ENCODE data around the gene AGBL2. TPM values are rescaled to one million over a fixed set of nuclear protein-coding genes. Genes with fewer than 3 reads are reported as not detected.

AGBL2 gene
- polyA plus RNA-seq (2012; ENCODE audit: insufficient read length, low read depth), result 0.21 TPM

GRCh38 chr11:47715082-47715669 lies at the start of gene AGBL2:
AGBL2 (minus strand) TSS chr11:47715369; CDS start chr11:47714650, 719 bp downstream.
- TF ChIP-seq POLR2AphosphoS5 (IDR thresholded peaks at IDR 0.05; ENCODE audit: low read depth, low read length), result 0 out of 2 replicates have a peak, but pooled peaks have one; percentile 55
- no peak for TF ChIP-seq SIN3A (IDR thresholded peaks at IDR 0.05; ENCODE audit: borderline replicate concordance, insufficient read depth, low read length)
- TF ChIP-seq REST (IDR thresholded peaks at IDR 0.05; ENCODE audit: insufficient read depth in 1 of 2, low read depth in 2 of 2, low read length in 2 of 2), result no peak
- no peak for TF ChIP-seq FOXP2 (optimal IDR thresholded peaks at IDR 0.05; ENCODE audit: borderline replicate concordance, extremely low read depth, extremely low read length, insufficient read depth)

GRCh38 chr11:47756208-47756607 lies 41.0 kb upstream of the AGBL2 start:
- TF ChIP-seq FOXP2 (optimal IDR thresholded peaks at IDR 0.05; ENCODE audit: borderline replicate concordance, extremely low read depth, extremely low read length, insufficient read depth) (no peak), SIN3A (IDR thresholded peaks at IDR 0.05; ENCODE audit: borderline replicate concordance, insufficient read depth, low read length) (no peak), POLR2AphosphoS5 (IDR thresholded peaks at IDR 0.05; ENCODE audit: low read depth, low read length) (no peak), REST (IDR thresholded peaks at IDR 0.05; ENCODE audit: insufficient read depth in 1 of 2, low read depth in 2 of 2, low read length in 2 of 2) (no peak), TAF1 (IDR thresholded peaks at IDR 0.05; ENCODE audit: borderline replicate concordance, insufficient read depth, low read length) (no peak)

GRCh38 chr11:47750725-47751124 lies 35.6 kb upstream of the AGBL2 start:
- TF ChIP-seq TAF1 (IDR thresholded peaks at IDR 0.05; ENCODE audit: borderline replicate concordance, insufficient read depth, low read length) (no peak), POLR2AphosphoS5 (IDR thresholded peaks at IDR 0.05; ENCODE audit: low read depth, low read length) (no peak), REST (IDR thresholded peaks at IDR 0.05; ENCODE audit: insufficient read depth in 1 of 2, low read depth in 2 of 2, low read length in 2 of 2) (no peak), SIN3A (IDR thresholded peaks at IDR 0.05; ENCODE audit: borderline replicate concordance, insufficient read depth, low read length) (no peak), FOXP2 (optimal IDR thresholded peaks at IDR 0.05; ENCODE audit: borderline replicate concordance, extremely low read depth, extremely low read length, insufficient read depth) (no peak)

- no peak for TF ChIP-seq POLR2AphosphoS5 (IDR thresholded peaks at IDR 0.05; ENCODE audit: low read depth, low read length)
- no peak for TF ChIP-seq FOXP2 (optimal IDR thresholded peaks at IDR 0.05; ENCODE audit: borderline replicate concordance, extremely low read depth, extremely low read length, insufficient read depth)
- TF ChIP-seq REST (IDR thresholded peaks at IDR 0.05; ENCODE audit: insufficient read depth in 1 of 2, low read depth in 2 of 2, low read length in 2 of 2), result no peak
- TF ChIP-seq TAF1 (IDR thresholded peaks at IDR 0.05; ENCODE audit: borderline replicate concordance, insufficient read depth, low read length), result no peak
- TF ChIP-seq SIN3A (IDR thresholded peaks at IDR 0.05; ENCODE audit: borderline replicate concordance, insufficient read depth, low read length), result no peak
These were observed 17.1 kb upstream of the AGBL2 start for GRCh38 chr11:47732271-47732670.

Measured in PFSK-1 (cell line).